Jurkat, Clone E6-1 (cell line): Measurements from ENCODE around the gene TBL1Y. TPM values are rescaled to one million over a fixed set of nuclear protein-coding genes. Genes with fewer than 3 reads are reported as not detected.
"Not testable (repeated sequence)": the region's sequence is repeated elsewhere in the genome, so short reads cannot be mapped to it uniquely, and the experiment has no call there.

ENCODE experiments used
- DNase-seq: peaks from one replicate; pipeline ENCODE4 v3.0.0-alpha.2; 2011; ENCODE audit warnings: low read depth, low spot score
- H3K4me3 ChIP-seq: 2 replicates; pipeline ENCODE4 v1.5.1; 2011; ENCODE audit warnings: mild to moderate bottlenecking, low read length, control low read depth, moderate library complexity
- polyA plus RNA-seq: library from polyadenylated mRNA; unstranded; fragments of >200 nt; gene quantifications from one replicate; pipeline ENCODE4 v1.2.1, GENCODE V29; 2012; ENCODE audit warnings: missing spikeins; ENCODE audit not compliant: insufficient read length, insufficient read depth

Gene TBL1Y
- polyA plus RNA-seq, result not detected

DNA sequence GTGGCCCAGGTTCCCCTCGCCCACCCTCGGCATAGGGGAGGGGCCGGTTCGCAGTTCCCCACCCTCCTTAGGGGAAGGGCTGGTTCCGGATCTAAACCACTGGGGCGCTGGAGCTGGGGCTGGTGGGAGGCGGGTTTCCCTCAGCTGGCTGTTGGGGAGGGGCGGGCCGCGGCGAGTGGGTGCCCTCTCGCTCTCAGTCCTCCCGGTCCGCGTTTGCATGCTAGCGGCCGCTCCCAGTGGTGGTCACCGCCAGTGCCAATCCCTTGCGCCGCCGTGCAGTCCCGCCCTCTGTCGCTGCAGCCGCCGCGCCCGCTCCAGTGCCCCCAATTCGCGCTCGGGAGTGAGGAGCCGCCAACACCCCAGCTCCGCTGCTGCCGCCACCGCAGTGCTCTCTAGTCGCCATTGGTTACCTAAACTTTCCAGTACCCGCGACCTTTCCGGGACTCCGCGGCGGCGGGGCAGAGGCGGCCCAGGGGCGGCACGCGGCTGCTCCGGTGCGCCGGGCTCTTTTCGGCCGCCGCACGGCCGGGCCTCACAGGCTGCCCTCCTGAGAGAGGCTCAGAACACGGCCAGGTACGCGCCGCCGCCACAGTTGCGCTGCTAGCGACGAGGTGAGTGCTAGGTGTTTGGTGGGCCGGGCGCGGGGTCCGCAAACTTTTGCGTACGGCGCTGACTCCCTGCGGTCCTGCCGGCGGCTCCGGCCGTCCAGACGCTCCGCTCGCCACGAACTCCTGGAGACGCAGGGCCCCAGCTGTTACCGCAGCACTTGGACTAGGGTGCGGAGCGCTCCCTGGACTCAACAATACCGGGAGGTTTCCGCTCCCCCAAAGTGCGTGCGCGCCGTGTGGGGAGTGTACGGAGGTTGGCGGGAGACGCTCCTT is at the start of gene TBL1Y:
Gene TBL1Y (plus strand): TSS at position 326 of the 881 bp plus-strand sequence. CDS start 114,388 bp downstream, outside the sequence.
- no peak for DNase-seq
- no peak within 1 kb of the TSS for H3K4me3 ChIP-seq

DNA sequence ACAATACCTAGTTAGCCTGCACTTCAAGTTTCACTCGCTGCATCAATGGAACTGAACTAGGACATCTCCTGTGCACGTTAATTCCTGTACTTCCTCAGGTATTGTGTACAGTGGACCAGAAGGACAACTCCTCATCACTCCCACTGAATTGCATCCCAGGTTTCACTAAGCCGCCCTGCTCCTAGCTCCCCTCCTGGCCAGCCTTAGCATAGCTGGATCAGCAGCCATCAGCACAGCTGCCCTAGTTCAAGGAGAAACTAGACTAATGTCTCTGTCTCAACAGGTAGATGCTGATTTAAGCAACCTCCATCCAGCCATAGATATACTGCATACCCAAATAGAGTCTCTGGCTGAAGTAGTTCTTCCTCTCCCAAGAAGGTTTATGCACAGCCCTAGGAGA is 16.0 kb upstream of the TBL1Y start:
- DNase-seq, result no peak
- H3K4me3 ChIP-seq, result no peak overlapping the region

GRCh38 chrY:6895236-6895635 is 15.3 kb upstream of the TBL1Y start:
- no peak overlapping the region for H3K4me3 ChIP-seq
- DNase-seq, result no peak

- H3K4me3 ChIP-seq, DNase-seq: not testable (repeated sequence)
Measured at GRCh38 chrY:6902116-6902515, 8.4 kb upstream of the TBL1Y start.

DNA sequence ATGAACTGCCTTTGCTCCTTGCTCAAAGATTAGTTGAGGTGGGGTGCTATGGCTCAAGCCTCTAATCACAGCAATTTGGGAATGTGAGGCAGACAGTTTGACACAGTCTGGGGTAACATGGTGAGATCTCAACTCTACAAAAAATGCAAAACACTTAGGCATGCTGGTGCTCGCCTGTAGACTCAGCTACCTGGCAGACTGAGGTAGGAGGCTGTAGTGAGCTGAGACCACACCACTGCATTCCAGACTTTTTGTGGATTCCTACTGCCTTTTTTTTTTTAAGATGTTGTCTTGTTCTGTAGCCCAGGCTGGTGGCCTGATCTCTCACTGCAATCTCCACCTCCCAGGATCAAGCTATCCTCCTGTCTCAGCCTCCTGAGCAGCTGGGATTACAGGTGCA is 2.9 kb upstream of the TBL1Y start:
- DNase-seq, result no peak
- H3K4me3 ChIP-seq, result no peak overlapping the region

GRCh38 chrY:6908021-6908420 is 2.5 kb upstream of the TBL1Y start:
- not testable (repeated sequence) for DNase-seq, H3K4me3 ChIP-seq

DNA sequence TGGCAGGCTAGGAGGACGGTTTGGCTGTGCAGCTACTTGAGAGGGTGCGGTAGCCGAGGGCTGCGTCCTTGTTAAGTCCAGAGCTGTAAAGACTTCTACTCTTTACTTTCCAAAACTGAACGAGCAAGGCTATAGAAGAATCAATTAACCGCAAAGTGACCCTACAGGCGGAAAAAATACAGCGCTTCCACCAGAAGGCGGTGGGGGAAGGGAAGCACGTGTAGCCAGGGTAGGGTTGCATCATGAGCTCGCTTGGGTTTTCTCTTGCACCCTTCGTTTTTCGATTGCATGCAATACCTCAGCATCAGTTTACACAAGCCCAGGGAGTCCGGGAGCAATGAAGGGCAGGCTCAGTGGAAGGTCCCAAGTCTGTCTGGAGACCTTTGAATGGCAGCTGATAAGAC is 1.4 kb upstream of the TBL1Y start:
- H3K4me3 ChIP-seq, result no peak overlapping the region
- DNase-seq, result no peak

DNA sequence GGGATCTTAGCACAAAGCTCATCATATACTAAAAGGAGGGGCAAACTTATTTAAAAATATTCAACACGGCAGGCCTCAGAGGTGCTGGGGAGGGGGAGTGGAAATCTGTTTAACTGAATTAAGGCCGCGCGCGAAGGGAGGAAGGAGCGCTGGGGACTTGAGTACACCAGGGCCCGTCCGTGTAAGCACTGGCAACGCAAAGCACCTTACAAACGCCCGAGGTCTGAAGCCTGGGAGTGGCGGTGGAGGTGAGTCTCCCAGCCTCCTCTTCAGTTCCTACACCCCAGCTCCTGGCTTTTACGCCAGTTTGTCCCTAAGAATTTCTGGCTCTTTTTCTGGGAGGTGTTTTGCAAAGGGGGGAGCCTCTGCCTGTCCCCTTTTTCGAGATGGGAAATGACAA is 641 bp upstream of the TBL1Y start:
- H3K4me3 ChIP-seq, result no peak overlapping the region
- no peak for DNase-seq

GRCh38 chrY:6911253-6911881 is 870 bp downstream of the TBL1Y start, which contains the start of gene AMELY:
AMELY (minus strand) TSS chrY:6911752; CDS start chrY:6872608, 39,144 bp downstream.
- no peak for DNase-seq

DNA sequence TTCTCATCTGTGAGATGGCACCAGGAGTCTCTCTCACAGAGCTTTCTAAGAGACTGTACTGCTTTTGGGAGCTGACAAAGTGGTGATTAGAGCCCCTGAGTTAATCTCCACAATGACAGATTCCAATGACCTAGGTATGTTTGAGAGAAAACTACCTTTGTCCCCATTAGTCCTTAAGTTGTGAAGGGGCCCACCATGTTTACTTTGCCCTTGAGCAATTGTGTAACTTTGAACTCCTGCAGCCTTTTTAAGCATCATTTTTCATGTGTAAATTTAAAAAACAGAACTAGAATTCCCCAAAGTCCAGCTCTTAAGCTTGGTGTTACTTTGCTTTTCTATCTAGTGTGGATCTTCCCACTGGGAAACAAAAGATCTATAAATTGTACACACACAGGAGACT is 2.9 kb downstream of the TBL1Y start:
- no peak for DNase-seq

More at GRCh38 chrY:6911253-6911881, 870 bp downstream of the TBL1Y start, which contains the start of gene AMELY:
- no peak within 1 kb of the TSS for H3K4me3 ChIP-seq

DNA sequence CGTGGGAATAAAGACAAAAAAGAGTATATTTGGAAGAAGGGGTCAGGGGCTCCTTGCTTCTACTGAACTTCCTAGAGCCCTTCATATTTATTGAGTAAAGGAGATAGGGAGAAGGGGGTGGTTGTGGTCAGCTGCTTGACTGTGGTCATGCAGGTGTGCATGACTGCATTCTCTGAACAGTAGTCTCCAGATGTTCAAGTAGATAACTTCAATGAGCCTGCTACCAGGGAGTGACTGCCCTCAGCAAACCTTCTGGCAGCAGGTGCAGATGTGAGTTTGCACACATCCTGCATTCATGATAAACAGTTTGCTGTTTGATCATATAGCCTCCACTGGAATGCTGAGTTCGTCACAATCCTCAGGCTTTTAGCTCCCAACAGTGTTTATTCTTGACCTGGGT is 10.6 kb downstream of the TBL1Y start:
- no peak overlapping the region for H3K4me3 ChIP-seq
- peak; percentile 58 for DNase-seq

More for the DNA sequence above, 2.9 kb downstream of the TBL1Y start:
- no peak overlapping the region for H3K4me3 ChIP-seq

DNA sequence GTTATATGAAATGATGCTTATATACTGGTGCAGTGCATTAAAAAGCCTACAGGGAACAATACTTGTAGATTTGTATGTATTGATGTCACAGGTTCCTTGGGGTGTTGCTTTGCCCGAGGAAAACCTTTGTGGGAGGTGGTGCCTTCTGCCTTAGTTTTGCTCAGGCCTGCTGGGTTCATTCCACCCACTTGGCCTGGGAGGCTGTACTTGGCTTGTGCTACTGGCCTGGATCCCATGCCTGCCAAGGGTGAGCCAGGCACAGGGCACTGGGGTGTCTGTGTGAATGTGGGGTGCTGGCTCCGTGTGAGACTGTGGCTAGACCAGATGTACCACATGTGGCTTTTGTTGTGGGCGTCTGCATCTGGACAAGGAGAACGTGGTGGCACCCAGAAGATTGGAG is 17.8 kb downstream of the TBL1Y start:
- DNase-seq, result no peak

DNA sequence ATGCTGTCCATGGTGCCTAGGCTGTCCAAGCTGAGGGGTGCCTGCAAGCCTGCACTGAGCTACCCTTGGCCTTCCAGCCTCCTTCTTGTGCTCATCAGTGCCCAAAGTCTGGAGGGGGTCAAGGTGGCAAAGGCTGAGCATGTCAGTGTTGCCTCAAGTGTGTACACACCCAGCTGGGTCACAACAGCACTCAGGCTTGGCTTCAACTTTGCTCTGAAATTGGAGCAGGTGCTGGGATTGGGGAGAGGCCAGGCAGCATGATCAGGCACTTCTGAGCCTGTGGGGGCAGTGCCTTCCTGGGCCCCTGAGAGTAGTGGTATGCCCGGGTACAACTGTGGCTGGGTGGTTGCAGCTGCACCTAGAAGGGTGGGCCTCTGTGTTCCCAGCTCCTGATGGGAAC is 18.7 kb downstream of the TBL1Y start:
- DNase-seq, result no peak
- H3K4me3 ChIP-seq, result no peak overlapping the region

More for the DNA sequence above, 17.8 kb downstream of the TBL1Y start:
- H3K4me3 ChIP-seq, result no peak overlapping the region

DNA sequence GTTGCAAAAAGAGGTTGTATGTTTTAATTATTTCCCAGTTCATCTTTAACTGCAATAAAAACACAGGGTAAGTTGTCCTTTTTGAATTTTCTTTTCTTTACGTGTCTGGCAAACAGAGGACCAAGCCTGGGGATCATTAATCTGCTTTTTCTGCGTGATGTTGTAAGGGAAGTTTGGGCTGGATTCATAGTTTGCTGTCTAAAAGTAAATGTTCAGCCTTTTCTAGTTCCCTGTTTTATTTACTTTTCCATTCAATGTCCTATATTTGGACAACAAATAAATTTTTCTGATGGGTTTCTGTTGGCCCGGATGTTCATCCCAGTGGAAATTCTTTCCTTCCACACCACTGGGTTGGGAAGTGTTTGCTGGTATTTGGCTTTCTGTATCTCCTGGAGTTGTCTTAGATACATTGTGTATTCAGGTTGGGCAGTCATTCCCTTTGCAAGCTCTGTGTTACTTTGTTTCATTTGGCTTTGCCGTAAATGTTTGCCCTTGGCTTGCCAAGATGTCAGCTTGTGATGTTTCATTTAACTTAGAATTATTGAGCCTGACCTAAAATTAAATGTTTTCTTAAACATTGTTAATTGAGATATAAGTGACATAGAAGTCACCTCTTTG is 21.4 kb downstream of the TBL1Y start:
- DNase-seq, result no peak

DNA sequence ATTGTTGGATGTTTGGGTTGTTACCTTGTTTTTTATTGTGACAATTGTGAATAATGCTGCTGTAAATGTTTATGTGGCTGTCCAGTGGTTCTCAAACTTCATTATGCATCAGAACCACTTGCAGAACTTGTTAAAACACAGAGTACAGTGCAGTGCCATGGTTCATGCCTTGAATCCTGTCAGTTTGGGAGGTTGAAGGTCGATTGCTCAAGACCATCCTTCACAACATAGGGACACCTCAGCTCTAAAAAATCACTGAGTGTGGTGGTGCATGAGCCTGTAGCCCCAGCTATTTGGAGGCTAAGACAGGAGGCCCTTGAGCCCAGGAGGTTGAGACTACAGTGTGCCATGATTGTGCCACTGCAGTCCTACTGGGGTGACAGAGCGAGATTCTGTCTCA is 25.0 kb downstream of the TBL1Y start:
- no peak overlapping the region for H3K4me3 ChIP-seq
- no peak for DNase-seq

More for the DNA sequence above, 21.4 kb downstream of the TBL1Y start:
- no peak overlapping the region for H3K4me3 ChIP-seq

DNA sequence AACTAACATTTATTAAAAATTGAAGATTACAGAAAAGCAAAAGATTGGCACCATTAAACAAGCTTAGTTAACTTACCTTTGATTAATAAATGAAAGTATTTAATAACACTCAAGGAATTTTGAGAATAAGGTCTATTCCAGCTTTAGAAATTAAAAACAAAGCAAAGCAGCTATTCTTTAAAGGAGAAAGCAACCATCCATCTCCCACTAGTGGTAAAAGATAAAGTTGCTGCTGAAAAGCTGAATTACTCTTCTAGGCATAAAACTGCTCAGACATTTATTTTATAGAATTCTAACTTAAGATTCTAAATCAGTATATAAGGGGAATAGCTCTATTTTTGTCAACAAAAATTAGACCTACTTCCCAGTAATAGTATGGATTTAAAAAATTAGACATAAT is 37.2 kb downstream of the TBL1Y start:
- H3K4me3 ChIP-seq, result no peak overlapping the region
- no peak for DNase-seq

GRCh38 chrY:6948378-6948777 is 37.9 kb downstream of the TBL1Y start:
- no peak for DNase-seq
- no peak overlapping the region for H3K4me3 ChIP-seq

GRCh38 chrY:6949947-6950346 is 39.5 kb downstream of the TBL1Y start:
- no peak overlapping the region for H3K4me3 ChIP-seq
- no peak for DNase-seq

DNA sequence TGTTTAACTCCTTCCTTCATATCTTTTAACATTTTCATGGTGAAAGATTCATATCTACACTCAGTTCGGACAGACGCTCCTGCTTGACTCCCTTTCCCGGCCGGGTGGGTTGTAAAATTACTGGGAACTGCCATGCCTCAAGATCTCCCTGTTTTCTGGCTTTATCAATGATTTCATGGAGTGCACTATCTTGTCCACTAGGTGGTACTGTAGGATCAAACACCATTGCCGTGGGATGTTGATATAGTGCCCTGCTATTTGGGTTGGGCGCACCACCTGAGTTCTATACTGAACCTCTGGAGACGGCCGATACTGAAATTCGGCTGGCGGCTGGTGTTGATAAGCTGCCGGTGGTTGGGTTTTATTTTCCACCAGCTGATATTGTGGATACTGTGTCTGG is 54.2 kb downstream of the TBL1Y start:
- H3K4me3 ChIP-seq, result no peak overlapping the region
- peak; percentile 40 for DNase-seq

- no peak for DNase-seq
- H3K4me3 ChIP-seq, result no peak overlapping the region
Measured at GRCh38 chrY:6966521-6966920, 56.0 kb downstream of the TBL1Y start.
